ENCODE results near the gene KRTAP10-6.

GRCh38 chr21:44558695-44559094, 33.6 kb downstream of the KRTAP10-6 start, which contains the start of gene KRTAP10-3:
- TF ChIP-seq EZH2phosphoT487 (IDR thresholded peaks at IDR 0.05; ENCODE audit: insufficient read depth, low read depth) (no peak), EZH2 (IDR thresholded peaks at IDR 0.05; ENCODE audit: insufficient read depth, poor library complexity, severe bottlenecking) (no peak)
